Smooth muscle cell (in vitro differentiated cells): ENCODE data around the gene ST6GALNAC6. TPM values are rescaled to one million over a fixed set of nuclear protein-coding genes. Genes with fewer than 3 reads are reported as not detected.

ENCODE experiments used
- DNase-seq: peaks from one replicate; lab custom pipeline; 2025; ENCODE audit not compliant: unreplicated experiment; lab: John Stamatoyannopoulos, UW
- H2AFZ ChIP-seq: fragments of 200-600 bp; sonication (generic); 2 replicates; pipeline ENCODE4 v1.6.0; 2016; ENCODE audit warnings: antibody characterized with exemption, low read depth, mild to moderate bottlenecking
- H3F3A ChIP-seq: fragments of 200-600 bp; sonication (generic); 2 replicates; pipeline ENCODE4 v1.6.0; 2017; ENCODE audit warnings: antibody characterized with exemption, low read depth
- H3K27ac ChIP-seq: fragments of 200-600 bp; sonication (generic); 2 replicates; pipeline ENCODE4 v1.5.1; 2016; ENCODE audit warnings: low read depth, mild to moderate bottlenecking
- H3K27me3 ChIP-seq: fragments of 200-600 bp; sonication (generic); 2 replicates; pipeline ENCODE4 v1.6.1; 2016; ENCODE audit warnings: low read depth, mild to moderate bottlenecking
- H3K36me3 ChIP-seq: fragments of 200-600 bp; sonication (generic); 2 replicates; pipeline ENCODE4 v1.5.1; 2016; ENCODE audit warnings: low read depth
- H3K4me1 ChIP-seq: fragments of 200-600 bp; sonication (generic); 2 replicates; pipeline ENCODE4 v1.5.1; 2016; ENCODE audit warnings: low read depth
- H3K4me2 ChIP-seq: fragments of 200-600 bp; sonication (generic); 2 replicates; pipeline ENCODE4 v1.6.0; 2016; ENCODE audit warnings: mild to moderate bottlenecking
- H3K4me3 ChIP-seq: fragments of 200-600 bp; sonication (generic); 2 replicates; pipeline ENCODE4 v1.5.1; 2016; ENCODE audit warnings: mild to moderate bottlenecking
- H3K79me2 ChIP-seq: fragments of 200-600 bp; sonication (generic); 2 replicates; pipeline ENCODE4 v1.6.0; 2016; ENCODE audit warnings: low read depth, mild to moderate bottlenecking
- H3K9ac ChIP-seq: fragments of 200-600 bp; sonication (generic); 2 replicates; pipeline ENCODE4 v1.6.0; 2016; ENCODE audit warnings: low read depth
- H3K9me3 ChIP-seq: fragments of 200-600 bp; sonication (generic); replicated peaks from 2 replicates; pipeline ENCODE4 v1.5.1; 2016; ENCODE audit warnings: low read depth
- H4K20me1 ChIP-seq: fragments of 200-600 bp; sonication (generic); 2 replicates; pipeline ENCODE4 v1.6.0; 2016; ENCODE audit warnings: low read depth
- WGBS: methylation state at CpG from one replicate; pipeline ENCODE4 v1.1.7; 2016; ENCODE audit warnings: low lambda C conversion rate; 5-methylcytosine and 5-hydroxymethylcytosine counted together
- polyA plus RNA-seq: library from polyadenylated mRNA; unstranded; fragments of >200 nt; fragmentation: Nextera tagmentation; extraction: Ambion mirVana; gene quantifications from 2 replicates; pipeline ENCODE4 v1.2.1, GENCODE V29; 2016
- total RNA-seq: library from RNA; depleted of rRNA; stranded (reverse); fragments of >200 nt; gene quantifications from 2 replicates; pipeline ENCODE4 v1.2.3, GENCODE V29; 2014
- TF ChIP-seq, protein P1 (sequence below): fragments of 200-600 bp; sonication (generic); IDR thresholded peaks from 2 replicates; pipeline ENCODE4 v1.5.1; 2017; ENCODE audit warnings: borderline replicate concordance, mild to moderate bottlenecking, antibody characterized with exemption; ENCODE audit not compliant: insufficient read depth, poor library complexity, severe bottlenecking

The ST6GALNAC6 gene
- total and polyA plus RNA-seq, 2 experiments from 2014 or later = 36.4 to 65.8 TPM

DNA sequence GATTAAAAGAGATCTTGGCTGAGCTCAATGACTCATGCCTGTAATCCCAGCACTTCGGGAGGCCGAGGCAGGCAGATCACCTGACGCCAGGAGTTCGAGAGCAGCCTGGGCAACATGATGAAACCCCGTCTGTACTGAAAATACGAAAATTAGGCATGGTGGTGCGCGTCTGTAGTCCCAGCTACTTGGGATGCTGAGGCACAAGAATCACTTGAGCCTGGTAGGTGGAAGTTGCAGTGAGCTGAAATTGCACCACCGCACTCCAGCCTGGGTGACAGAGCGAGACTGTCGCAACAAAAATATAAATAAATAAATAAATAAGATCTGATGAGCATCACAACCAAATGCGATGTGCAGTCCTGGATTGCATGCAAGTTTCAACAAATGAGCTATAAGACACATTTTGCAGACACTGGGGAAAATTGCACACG lies 36.2 kb downstream of the ST6GALNAC6 start:
- no peaks in the 10 kb centered on the region for H3K36me3 ChIP-seq
- H3K27me3 ChIP-seq = no peaks in the 10 kb centered on the region
- no peak overlapping the region for H3K4me2 ChIP-seq
- H3F3A ChIP-seq = no peaks in the 10 kb centered on the region
- H3K4me1 ChIP-seq = no peaks in the 10 kb centered on the region
- H3K79me2 ChIP-seq = no peaks in the 10 kb centered on the region
- TF ChIP-seq, protein P1, sequence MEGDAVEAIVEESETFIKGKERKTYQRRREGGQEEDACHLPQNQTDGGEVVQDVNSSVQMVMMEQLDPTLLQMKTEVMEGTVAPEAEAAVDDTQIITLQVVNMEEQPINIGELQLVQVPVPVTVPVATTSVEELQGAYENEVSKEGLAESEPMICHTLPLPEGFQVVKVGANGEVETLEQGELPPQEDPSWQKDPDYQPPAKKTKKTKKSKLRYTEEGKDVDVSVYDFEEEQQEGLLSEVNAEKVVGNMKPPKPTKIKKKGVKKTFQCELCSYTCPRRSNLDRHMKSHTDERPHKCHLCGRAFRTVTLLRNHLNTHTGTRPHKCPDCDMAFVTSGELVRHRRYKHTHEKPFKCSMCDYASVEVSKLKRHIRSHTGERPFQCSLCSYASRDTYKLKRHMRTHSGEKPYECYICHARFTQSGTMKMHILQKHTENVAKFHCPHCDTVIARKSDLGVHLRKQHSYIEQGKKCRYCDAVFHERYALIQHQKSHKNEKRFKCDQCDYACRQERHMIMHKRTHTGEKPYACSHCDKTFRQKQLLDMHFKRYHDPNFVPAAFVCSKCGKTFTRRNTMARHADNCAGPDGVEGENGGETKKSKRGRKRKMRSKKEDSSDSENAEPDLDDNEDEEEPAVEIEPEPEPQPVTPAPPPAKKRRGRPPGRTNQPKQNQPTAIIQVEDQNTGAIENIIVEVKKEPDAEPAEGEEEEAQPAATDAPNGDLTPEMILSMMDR = no peak
- no peak overlapping the region for H2AFZ ChIP-seq
- WGBS = 78% methylated on average over 13 of the region's 13 CpGs
- no peak for DNase-seq
- H4K20me1 ChIP-seq = no peaks in the 10 kb centered on the region
- no peak overlapping the region for H3K9ac ChIP-seq
- no peaks in the 10 kb centered on the region for H3K9me3 ChIP-seq
- no peak overlapping the region for H3K4me3 ChIP-seq
- no peak overlapping the region for H3K27ac ChIP-seq

DNA sequence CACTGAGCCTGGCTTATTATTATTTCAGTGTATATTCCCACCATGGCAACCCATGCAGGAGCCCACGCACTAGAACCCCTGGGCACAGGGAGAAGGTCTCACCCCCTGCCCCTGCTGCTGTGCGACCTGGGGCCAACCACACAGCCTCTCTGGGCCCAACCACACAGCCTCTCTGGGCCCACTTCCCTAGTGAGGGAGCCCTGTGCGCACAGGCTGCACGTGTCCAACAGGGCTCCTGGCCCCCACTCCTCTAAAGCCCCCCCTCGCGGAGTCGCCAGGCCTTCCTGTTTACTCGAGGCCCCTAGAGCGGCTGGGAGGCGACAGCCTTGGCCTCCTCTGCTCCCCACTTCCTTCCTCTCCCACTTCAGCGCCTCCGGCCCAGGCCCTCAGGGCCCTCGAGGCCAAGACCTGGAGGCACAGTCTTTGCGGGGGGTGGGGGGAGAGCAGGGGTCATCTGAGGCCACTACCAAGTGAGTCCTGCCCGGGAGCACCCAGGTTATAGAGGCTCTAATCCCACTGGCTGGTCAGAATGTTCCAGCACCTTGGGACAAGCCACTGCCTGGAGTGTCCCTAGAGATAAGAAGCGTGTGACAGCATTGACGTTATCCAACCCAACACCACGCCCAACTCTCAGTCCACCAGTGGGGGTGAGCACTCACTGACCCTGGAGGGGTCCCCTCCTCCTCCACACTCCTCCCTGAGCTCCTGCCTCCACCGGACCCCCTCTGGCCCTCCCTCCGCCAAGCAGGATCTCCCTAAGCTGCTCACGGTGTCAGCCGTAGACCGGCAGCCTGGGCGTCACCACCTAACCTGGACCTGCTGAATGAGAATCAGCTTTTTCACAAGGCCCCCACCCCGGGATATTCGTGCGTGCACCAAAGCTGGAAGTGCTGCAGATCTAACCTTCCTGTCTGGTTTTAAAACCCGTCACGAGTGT lies 37.1 kb downstream of the ST6GALNAC6 start:
- H4K20me1 ChIP-seq = no peaks in the 10 kb centered on the region
- no peaks in the 10 kb centered on the region for H3K9me3 ChIP-seq
- no peaks in the 10 kb centered on the region for H3K36me3 ChIP-seq
- no peaks in the 10 kb centered on the region for H3K27me3 ChIP-seq
- no peak overlapping the region for H2AFZ ChIP-seq
- no peak overlapping the region for H3K27ac ChIP-seq
- no peak for DNase-seq
- H3K4me2 ChIP-seq = no peak overlapping the region
- no peaks in the 10 kb centered on the region for H3K79me2 ChIP-seq
- H3K4me1 ChIP-seq = no peaks in the 10 kb centered on the region
- WGBS = 65% methylated on average over 28 of the region's 29 CpGs
- H3K9ac ChIP-seq = no peak overlapping the region
- H3K4me3 ChIP-seq = no peak overlapping the region
- TF ChIP-seq, protein P1 = no peak
- H3F3A ChIP-seq = no peaks in the 10 kb centered on the region

DNA sequence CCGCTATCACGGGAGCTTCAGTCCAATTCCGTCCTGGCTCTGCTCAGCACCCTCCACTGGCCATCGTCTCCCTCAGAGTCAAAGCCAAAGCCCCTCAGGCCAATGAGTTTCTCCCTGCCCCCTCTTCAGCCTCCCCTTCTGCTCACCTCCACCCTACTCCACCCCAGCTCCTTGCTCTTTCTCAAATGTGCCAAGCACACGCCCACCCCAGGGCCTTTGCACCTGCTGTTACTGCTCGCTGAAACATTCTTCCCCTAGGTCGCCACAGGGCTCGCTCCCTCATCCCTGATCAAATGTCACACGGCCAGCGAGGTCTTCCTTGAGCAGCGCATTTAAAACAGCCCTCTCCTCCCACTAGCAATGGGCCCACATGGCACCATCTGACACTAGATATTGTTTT lies 38.6 kb downstream of the ST6GALNAC6 start:
- Histone ChIP-seq H3K4me3 (no peak overlapping the region), H3K9ac (no peak overlapping the region)

More for the DNA sequence above, 38.6 kb downstream of the ST6GALNAC6 start:
- Histone ChIP-seq H3K79me2 (no peaks in the 10 kb centered on the region), H4K20me1 (no peaks in the 10 kb centered on the region), H3K4me1 (no peaks in the 10 kb centered on the region), H3F3A (no peaks in the 10 kb centered on the region), H3K9me3 (no peaks in the 10 kb centered on the region), H2AFZ (no peak overlapping the region), H3K27ac (no peak overlapping the region), H3K4me2 (no peak overlapping the region), H3K27me3 (no peaks in the 10 kb centered on the region), H3K36me3 (no peaks in the 10 kb centered on the region)
- 90% methylated on average over 11 of the region's 11 CpGs for WGBS
- no peak for DNase-seq
- TF ChIP-seq, protein P1 = no peak
